Aorta (tissue), 5 donors: ENCODE data around the gene SREBF2. TPM values are rescaled to one million over a fixed set of nuclear protein-coding genes. Genes with fewer than 3 reads are reported as not detected.
A peak's percentile ranks its signal among the peaks of the same experiment; 100 is the strongest.

ENCODE experiments used
- ATAC-seq: fragments of 200-7000 bp; cut with Tn5 transposase; one replicate; pipeline ENCODE4 v1.9.1; 2022; ENCODE audit warnings: moderate library complexity; ENCODE audit not compliant: low FRiP score
- DNase-seq, 2 donors: peaks; one replicate each; pipeline ENCODE4 v3.0.0-alpha.2; 2020
- H3K27ac ChIP-seq, 2 donors: one replicate each; pipeline ENCODE4 v1.5.1; 2013; ENCODE audit warnings: low read length in 2 of 2, mild to moderate bottlenecking in 2 of 2, moderate library complexity in 2 of 2, control low read depth in 1 of 2, inconsistent platforms in 1 of 2, low read depth in 1 of 2
- H3K27me3 ChIP-seq, 2 donors: one replicate each; pipeline ENCODE4 v1.6.1; 2013; ENCODE audit warnings: control low read depth in 1 of 2, low read length in 1 of 2, mild to moderate bottlenecking in 1 of 2, moderate library complexity in 1 of 2; ENCODE audit not compliant: insufficient read depth in 2 of 2, control insufficient read depth in 1 of 2
- H3K36me3 ChIP-seq, 2 donors: one replicate each; pipeline ENCODE4 v1.6.1; 2013; ENCODE audit warnings: control low read depth in 1 of 2, low read length in 1 of 2, mild to moderate bottlenecking in 1 of 2; ENCODE audit not compliant: insufficient read depth in 2 of 2, control insufficient read depth in 1 of 2
- H3K4me1 ChIP-seq, 2 donors: one replicate each; pipeline ENCODE4 v1.6.1; 2013; ENCODE audit warnings: low read length in 2 of 2, control low read depth in 1 of 2, mild to moderate bottlenecking in 1 of 2, moderate library complexity in 1 of 2; ENCODE audit not compliant: insufficient read depth in 2 of 2, control insufficient read depth in 1 of 2
- H3K4me3 ChIP-seq, 2 donors: one replicate each; pipeline ENCODE4 v1.5.1; 2013; ENCODE audit warnings: low read length in 2 of 2, control low read depth in 1 of 2, mild to moderate bottlenecking in 1 of 2
- H3K9me3 ChIP-seq: one replicate; pipeline ENCODE4 v1.6.1; 2013; ENCODE audit warnings: mild to moderate bottlenecking, low read length; ENCODE audit not compliant: control insufficient read depth
- WGBS, 2 donors: extraction: QIAGEN DNeasy Blood & Tissue Kit; methylation state at CpG; one replicate each; pipeline ENCODE4 v1.1.7; 2013; 5-methylcytosine and 5-hydroxymethylcytosine counted together
- intact Hi-C, 2 donors: fragments of 100-400 bp; cut with DNase I; formaldehyde crosslinking; loops; one replicate each; pipeline versions ENCODE4 v1.14.2 to v1.15.0; 2022
- polyA plus RNA-seq, 2 donors: library from polyadenylated mRNA; stranded (reverse); fragments of 200-250 nt; gene quantifications; one replicate each; pipeline ENCODE4 v1.2.3, GENCODE V29; 2013
- total RNA-seq, 2 donors: library from RNA; stranded (reverse); fragmentation: NEBNext Ultra II Directional; extraction: Animal tissue kit (Norgen Biotek cat#: 25700); gene quantifications; one replicate each; pipeline ENCODE4 v1.2.1, GENCODE V29; 2021
- donor health status: healthy with polysubstance abuse.
- donor health status: Bipolar disorder and iron deficiency.
- donor health status: DM: no; HTN: no; CAD: no.
- donor health status: DM: no; HTN: no; CAD: no.
- donor health status: DM: yes; HTN: yes; CAD: no.

SREBF2 gene
- total and polyA plus RNA-seq, 4 donors = 11.0 to 86.3 (median 43.7) TPM

GRCh38 chr22:41801886-41802285, 31.0 kb upstream of the SREBF2 start:
- Histone ChIP-seq H3K4me1 (no peaks in the 10 kb centered on the region), H3K27ac (no peak overlapping the region), H3K9me3 (no peaks in the 10 kb centered on the region), H3K27me3 (no peaks in the 10 kb centered on the region), H3K36me3 (no peaks in the 10 kb centered on the region), H3K4me3 (no peak overlapping the region)
- WGBS, 2 donors = 62 to 73% methylated on average over 2 of the region's 2 CpGs
- DNase-seq = peak in 1 of 2 donors; percentile 5
- no peak for ATAC-seq
- intact Hi-C loops = loop anchor here in 1 of 2 donors (2.0 kb wide), 1 partner anchor 31 kb away; the partner anchor contains the start of gene SREBF2

- H3K9me3 ChIP-seq = no peaks in the 10 kb centered on the region
- no peaks in the 10 kb centered on the region for H3K36me3 ChIP-seq
- H3K27ac ChIP-seq = no peak overlapping the region
- ATAC-seq = no peak
- H3K4me3 ChIP-seq = no peak overlapping the region
- no peaks in the 10 kb centered on the region for H3K27me3 ChIP-seq
- no peaks in the 10 kb centered on the region for H3K4me1 ChIP-seq
- intact Hi-C loops = no loop called here
- no peak for DNase-seq
These were observed 27.3 kb upstream of the SREBF2 start for GRCh38 chr22:41805639-41806038.

- peak in 1 of 2 donors; percentile 8 for DNase-seq
- 92% methylated on average over 6 of the region's 6 CpGs for WGBS, 2 donors
- Histone ChIP-seq H3K27me3 (no peaks in the 10 kb centered on the region), H3K27ac (no peak overlapping the region), H3K36me3 (no peaks in the 10 kb centered on the region), H3K4me3 (no peak overlapping the region), H3K9me3 (no peaks in the 10 kb centered on the region), H3K4me1 (no peaks in the 10 kb centered on the region)
- intact Hi-C loops = no loop called here
- no peak for ATAC-seq
These were observed 24.5 kb upstream of the SREBF2 start for GRCh38 chr22:41808400-41808799.

GRCh38 chr22:41810022-41810421, 22.9 kb upstream of the SREBF2 start:
- H3K27me3 ChIP-seq = no peaks in the 10 kb centered on the region
- WGBS, 2 donors = 93% methylated on average over 12 of the region's 12 CpGs
- intact Hi-C loops = no loop called here
- no peaks in the 10 kb centered on the region for H3K36me3 ChIP-seq
- no peaks in the 10 kb centered on the region for H3K9me3 ChIP-seq
- DNase-seq (peak in 1 of 2 donors; percentile 19), ATAC-seq (no peak)
- H3K27ac ChIP-seq = no peak overlapping the region
- H3K4me3 ChIP-seq = no peak overlapping the region
- no peaks in the 10 kb centered on the region for H3K4me1 ChIP-seq

- Histone ChIP-seq H3K9me3 (no peaks in the 10 kb centered on the region), H3K4me3 (no peak overlapping the region), H3K27me3 (no peaks in the 10 kb centered on the region), H3K4me1 (no peaks in the 10 kb centered on the region), H3K36me3 (no peaks in the 10 kb centered on the region), H3K27ac (no peak overlapping the region)
- no peak for ATAC-seq
- WGBS, 2 donors = 95 to 96% methylated on average over 16 of the region's 16 CpGs
- intact Hi-C loops = no loop called here
- peak in 1 of 2 donors; percentile 26 for DNase-seq
These were observed 19.9 kb upstream of the SREBF2 start for GRCh38 chr22:41812805-41813545.

- DNase-seq (peak in 1 of 2 donors; percentile 15), ATAC-seq (no peak)
- no peak overlapping the region for H3K4me3 ChIP-seq
- no peaks in the 10 kb centered on the region for H3K4me1 ChIP-seq
- WGBS, 2 donors = 94 to 97% methylated on average over 9 of the region's 9 CpGs
- H3K36me3 ChIP-seq = no peaks in the 10 kb centered on the region
- H3K27me3 ChIP-seq = no peaks in the 10 kb centered on the region
- H3K9me3 ChIP-seq = no peaks in the 10 kb centered on the region
- intact Hi-C loops = no loop called here
- H3K27ac ChIP-seq = no peak overlapping the region
These were observed 19.0 kb upstream of the SREBF2 start for GRCh38 chr22:41813726-41814410.

- Histone ChIP-seq H3K4me3 (no peak overlapping the region), H3K4me1 (no peaks in the 10 kb centered on the region), H3K27ac (no peak overlapping the region), H3K9me3 (no peaks in the 10 kb centered on the region), H3K27me3 (no peaks in the 10 kb centered on the region), H3K36me3 (no peaks in the 10 kb centered on the region)
- whole genome bisulfite sequencing, 2 donors = 91 to 93% methylated on average over 3 of the region's 3 CpGs
- intact Hi-C loops = no loop called here
- no peak for DNase-seq
- ATAC-seq = no peak
These were observed 17.2 kb upstream of the SREBF2 start for GRCh38 chr22:41815716-41816115.

- ATAC-seq (no peak), DNase-seq (no peak)
- Histone ChIP-seq H3K9me3 (no peaks in the 10 kb centered on the region), H3K27me3 (no peaks in the 10 kb centered on the region), H3K36me3 (no peaks in the 10 kb centered on the region), H3K27ac (no peak overlapping the region), H3K4me3 (no peak overlapping the region), H3K4me1 (no peaks in the 10 kb centered on the region)
- WGBS, 2 donors = 94% methylated on average over 1 of the region's 1 CpG
- intact Hi-C loops = no loop called here
These were observed 16.7 kb upstream of the SREBF2 start for GRCh38 chr22:41816241-41816640.

- Histone ChIP-seq H3K36me3 (no peaks in the 10 kb centered on the region), H3K4me3 (no peak overlapping the region), H3K27ac (no peak overlapping the region), H3K27me3 (no peaks in the 10 kb centered on the region), H3K4me1 (no peaks in the 10 kb centered on the region), H3K9me3 (no peaks in the 10 kb centered on the region)
- ATAC-seq (no peak), DNase-seq (no peak)
- intact Hi-C loops = no loop called here
- WGBS, 2 donors = 90 to 92% methylated on average over 2 of the region's 2 CpGs
These were observed 16.0 kb upstream of the SREBF2 start for GRCh38 chr22:41816871-41817270.
